Loucy (cell line): ENCODE results near the gene CFAP77.

ENCODE experiments used
- H2AFZ ChIP-seq: fragments of 200-600 bp; sonication (generic); 2 replicates; pipeline ENCODE4 v1.6.0; 2016; ENCODE audit warnings: antibody characterized with exemption, mild to moderate bottlenecking, low read length, moderate library complexity
- H3F3A ChIP-seq: fragments of 200-600 bp; 2 replicates; pipeline ENCODE4 v1.6.0; 2016; ENCODE audit warnings: antibody characterized with exemption, low read depth, mild to moderate bottlenecking
- H3K27me3 ChIP-seq: fragments of 200-600 bp; sonication (generic); 2 replicates; pipeline ENCODE4 v1.6.1; 2014; ENCODE audit warnings: low read length, mild to moderate bottlenecking; ENCODE audit not compliant: insufficient read depth, poor library complexity, severe bottlenecking
- H3K36me3 ChIP-seq: fragments of 200-600 bp; sonication (generic); 2 replicates; pipeline ENCODE4 v1.6.1; 2016; ENCODE audit warnings: low read length; ENCODE audit not compliant: insufficient read depth
- H3K4me1 ChIP-seq: fragments of 200-600 bp; sonication (generic); 2 replicates; pipeline ENCODE4 v1.5.1; 2014; ENCODE audit warnings: low read length, mild to moderate bottlenecking; ENCODE audit not compliant: insufficient read depth, poor library complexity, severe bottlenecking
- H3K4me2 ChIP-seq: fragments of 200-600 bp; sonication (generic); 2 replicates; pipeline ENCODE4 v1.6.0; 2014; ENCODE audit warnings: antibody characterized with exemption, low read length, low read depth, mild to moderate bottlenecking; ENCODE audit not compliant: poor library complexity, severe bottlenecking
- H3K4me3 ChIP-seq: fragments of 200-600 bp; sonication (generic); 2 replicates; pipeline ENCODE4 v1.5.1; 2014; ENCODE audit warnings: low read length, mild to moderate bottlenecking, mixed read lengths; ENCODE audit not compliant: poor library complexity, severe bottlenecking
- H3K79me2 ChIP-seq: fragments of 200-600 bp; sonication (generic); 2 replicates; pipeline ENCODE4 v1.6.1; 2014; ENCODE audit warnings: low read length; ENCODE audit not compliant: insufficient read depth
- H3K9ac ChIP-seq: fragments of 200-600 bp; sonication (generic); 2 replicates; pipeline ENCODE4 v1.6.0; 2014; ENCODE audit warnings: mild to moderate bottlenecking, low read depth, low read length, moderate library complexity; ENCODE audit not compliant: poor library complexity, severe bottlenecking
- H3K9me2 ChIP-seq: fragments of 200-600 bp; sonication (generic); replicated peaks from 2 replicates; pipeline ENCODE4 v1.6.1; 2016; ENCODE audit warnings: low read depth, low read length, mixed read lengths
- H3K9me3 ChIP-seq: fragments of 200-600 bp; sonication (generic); 2 replicates; pipeline ENCODE4 v1.6.1; 2014; ENCODE audit warnings: mild to moderate bottlenecking, antibody characterized with exemption, low read length, low read depth; ENCODE audit not compliant: insufficient read depth
- H4K20me1 ChIP-seq: fragments of 200-600 bp; sonication (generic); 2 replicates; pipeline ENCODE4 v1.6.0; 2014; ENCODE audit warnings: antibody characterized with exemption, low read length, mild to moderate bottlenecking; ENCODE audit not compliant: insufficient read depth, poor library complexity, severe bottlenecking
- EZH2phosphoT487 ChIP-seq: fragments of 200-600 bp; IDR thresholded peaks from 2 replicates; pipeline ENCODE4 v1.6.1; 2018; ENCODE audit warnings: antibody characterized with exemption, mild to moderate bottlenecking, moderate library complexity, borderline replicate concordance
- TF ChIP-seq, protein P1 (sequence below): fragments of 200-600 bp; sonication (generic); conservative IDR thresholded peaks from 2 replicates; pipeline ENCODE4 v1.5.1; 2014; ENCODE audit warnings: mild to moderate bottlenecking, antibody characterized with exemption, low read length

The CFAP77 gene

DNA sequence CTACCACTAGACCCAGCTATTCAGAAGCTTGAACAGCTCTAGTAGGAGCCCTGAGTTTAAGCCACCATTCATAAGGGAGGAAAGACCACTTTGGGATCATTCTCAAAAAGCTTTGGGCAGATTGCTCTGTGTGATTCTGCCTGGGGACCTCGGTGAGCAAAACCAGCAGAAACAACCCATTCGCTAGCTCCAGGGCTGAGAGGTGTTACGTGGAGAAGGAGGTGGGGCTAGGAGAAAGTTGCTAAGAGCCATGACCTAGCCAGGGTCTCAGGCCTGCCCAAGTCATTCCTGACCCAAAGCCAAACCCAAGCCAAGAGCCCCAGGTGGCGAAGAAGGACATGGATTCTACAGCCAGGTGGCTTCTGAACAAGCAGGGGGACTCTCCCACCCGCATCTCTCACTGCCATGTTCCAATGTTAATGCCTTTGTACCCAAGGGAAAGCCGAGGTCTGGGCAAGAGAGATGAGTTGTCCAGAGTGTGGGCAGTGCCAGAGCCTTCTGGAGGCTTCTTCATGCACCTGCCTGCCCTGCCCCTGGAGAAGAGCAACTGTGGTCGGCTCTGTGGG is 168.4 kb downstream of the CFAP77 start:
- no peaks in the 10 kb centered on the region for H3K79me2 ChIP-seq
- H3F3A ChIP-seq: no peaks in the 10 kb centered on the region
- H3K9ac ChIP-seq: no peak overlapping the region
- H3K9me3 ChIP-seq: no peaks in the 10 kb centered on the region
- no peaks in the 10 kb centered on the region for H3K27me3 ChIP-seq
- H3K9me2 ChIP-seq: no peaks in the 10 kb centered on the region
- H3K36me3 ChIP-seq: no peaks in the 10 kb centered on the region
- H3K4me2 ChIP-seq: no peak overlapping the region
- H2AFZ ChIP-seq: no peak overlapping the region
- no peaks in the 10 kb centered on the region for H3K4me1 ChIP-seq
- no peak overlapping the region for H3K4me3 ChIP-seq
- TF ChIP-seq, protein P1, sequence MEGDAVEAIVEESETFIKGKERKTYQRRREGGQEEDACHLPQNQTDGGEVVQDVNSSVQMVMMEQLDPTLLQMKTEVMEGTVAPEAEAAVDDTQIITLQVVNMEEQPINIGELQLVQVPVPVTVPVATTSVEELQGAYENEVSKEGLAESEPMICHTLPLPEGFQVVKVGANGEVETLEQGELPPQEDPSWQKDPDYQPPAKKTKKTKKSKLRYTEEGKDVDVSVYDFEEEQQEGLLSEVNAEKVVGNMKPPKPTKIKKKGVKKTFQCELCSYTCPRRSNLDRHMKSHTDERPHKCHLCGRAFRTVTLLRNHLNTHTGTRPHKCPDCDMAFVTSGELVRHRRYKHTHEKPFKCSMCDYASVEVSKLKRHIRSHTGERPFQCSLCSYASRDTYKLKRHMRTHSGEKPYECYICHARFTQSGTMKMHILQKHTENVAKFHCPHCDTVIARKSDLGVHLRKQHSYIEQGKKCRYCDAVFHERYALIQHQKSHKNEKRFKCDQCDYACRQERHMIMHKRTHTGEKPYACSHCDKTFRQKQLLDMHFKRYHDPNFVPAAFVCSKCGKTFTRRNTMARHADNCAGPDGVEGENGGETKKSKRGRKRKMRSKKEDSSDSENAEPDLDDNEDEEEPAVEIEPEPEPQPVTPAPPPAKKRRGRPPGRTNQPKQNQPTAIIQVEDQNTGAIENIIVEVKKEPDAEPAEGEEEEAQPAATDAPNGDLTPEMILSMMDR: no peak
- no peak for TF ChIP-seq EZH2phosphoT487
- H4K20me1 ChIP-seq: no peaks in the 10 kb centered on the region

DNA sequence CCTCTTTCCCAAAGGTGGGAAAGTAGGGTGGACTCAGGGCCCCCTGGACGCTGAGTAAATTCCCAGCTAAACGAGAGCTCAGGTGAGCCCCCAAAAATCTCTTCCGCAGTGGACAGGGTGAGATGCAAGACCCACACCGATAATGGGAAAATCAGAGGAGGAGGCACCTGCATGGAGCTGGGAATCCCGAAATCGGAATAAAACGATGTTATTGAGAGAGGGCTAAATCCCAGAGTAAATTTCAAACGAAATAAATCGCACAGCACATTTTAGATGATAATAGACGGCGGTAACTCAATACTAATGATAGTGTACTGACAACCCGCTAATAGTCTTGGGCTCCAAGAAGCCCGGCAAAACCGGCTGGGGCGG is 169.4 kb downstream of the CFAP77 start:
- H3K36me3 ChIP-seq: no peaks in the 10 kb centered on the region
- no peak overlapping the region for H3K4me3 ChIP-seq
- no peaks in the 10 kb centered on the region for H3K27me3 ChIP-seq
- no peak overlapping the region for H3K9ac ChIP-seq
- no peaks in the 10 kb centered on the region for H3K9me2 ChIP-seq
- H3K4me1 ChIP-seq: no peaks in the 10 kb centered on the region
- H3K4me2 ChIP-seq: no peak overlapping the region
- no peaks in the 10 kb centered on the region for H3F3A ChIP-seq
- no peaks in the 10 kb centered on the region for H4K20me1 ChIP-seq
- no peaks in the 10 kb centered on the region for H3K79me2 ChIP-seq
- H3K9me3 ChIP-seq: no peaks in the 10 kb centered on the region
- no peak overlapping the region for H2AFZ ChIP-seq
- TF ChIP-seq, protein P1: no peak
- no peak for TF ChIP-seq EZH2phosphoT487

DNA sequence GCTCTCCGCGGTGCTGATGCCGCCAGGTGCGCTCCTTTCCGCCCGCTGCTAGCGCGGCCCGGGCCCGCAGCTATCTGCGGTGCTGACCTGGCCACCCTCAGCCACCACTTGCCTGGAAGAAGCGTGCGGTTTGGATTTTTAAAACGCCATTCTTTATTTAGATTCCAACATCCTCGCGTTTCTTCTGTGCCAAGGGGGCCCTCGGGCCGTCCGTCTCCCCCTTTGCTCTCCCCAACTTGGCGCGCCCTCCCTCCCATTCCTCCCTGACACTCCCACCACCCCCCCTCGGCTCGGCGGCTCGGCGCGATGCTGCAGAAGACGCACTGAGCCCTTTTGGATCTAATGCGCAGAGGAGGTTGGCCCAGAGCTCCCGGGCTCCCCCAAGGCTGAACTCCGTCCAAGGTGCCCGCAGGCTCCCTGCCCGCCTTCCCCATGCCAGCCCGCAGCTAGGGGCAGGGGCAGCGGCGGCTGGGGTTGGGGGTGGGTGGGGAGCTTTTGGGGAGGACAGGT is 172.3 kb downstream of the CFAP77 start, which contains the start of gene BARHL1:
Gene BARHL1, plus strand, starts transcription at position 331 of the 510 bp plus-strand sequence. CDS start 192 bp downstream, outside the sequence.
- Histone ChIP-seq H3K4me1 (no peaks in the 10 kb centered on the region), H4K20me1 (no peaks in the 10 kb centered on the region), H3K4me2 (no peak within 1 kb of the TSS), H3K79me2 (no peaks in the 10 kb centered on the region), H3K36me3 (no peaks in the 10 kb centered on the region), H2AFZ (no peak within 1 kb of the TSS), H3K27me3 (no peaks in the 10 kb centered on the region), H3K4me3 (no peak within 1 kb of the TSS), H3K9me2 (no peaks in the 10 kb centered on the region), H3K9ac (no peak within 1 kb of the TSS), H3F3A (no peaks in the 10 kb centered on the region), H3K9me3 (no peaks in the 10 kb centered on the region)
- TF ChIP-seq EZH2phosphoT487: no peak
- TF ChIP-seq, protein P1: no peak
